ENCODE data around the gene CAST. TPM values are rescaled to one million over a fixed set of nuclear protein-coding genes. Genes with fewer than 3 reads are reported as not detected.

Gene CAST
- total RNA-seq, 1 donor from 2014 or later: 260 TPM

GRCh38 chr5:96733771-96734500, 71.8 kb downstream of the CAST start:
- no peak for TF ChIP-seq CTCF (IDR thresholded peaks at IDR 0.05)
- ATAC-seq: peak; percentile 98
- no peaks in the 10 kb centered on the region for H3K27me3 ChIP-seq
- intact Hi-C loops (cut with DNase I): no loop called here
- no peak overlapping the region for H3K4me3 ChIP-seq
- peaks cover 12% of the 10 kb centered on the region for H3K4me1 ChIP-seq
- no peak overlapping the region for H3K27ac ChIP-seq
- no peak for DNase-seq
- peaks cover 54% of the 10 kb centered on the region for H3K36me3 ChIP-seq
- no peaks in the 10 kb centered on the region for H3K9me3 ChIP-seq

- Histone ChIP-seq H3K9me3 (no peaks in the 10 kb centered on the region), H3K27ac (no peak overlapping the region), H3K27me3 (no peaks in the 10 kb centered on the region), H3K36me3 (peaks cover 55% of the 10 kb centered on the region), H3K4me1 (peaks cover 12% of the 10 kb centered on the region), H3K4me3 (no peak overlapping the region)
- DNase-seq: no peak
- no peak for TF ChIP-seq CTCF (IDR thresholded peaks at IDR 0.05)
- peak; percentile 28 for ATAC-seq
- intact Hi-C loops (cut with DNase I): no loop called here
Measured at GRCh38 chr5:96734871-96735325, 72.7 kb downstream of the CAST start.

GRCh38 chr5:96736937-96737336, 74.8 kb downstream of the CAST start:
- peaks cover 61% of the 10 kb centered on the region for H3K36me3 ChIP-seq
- no peak for TF ChIP-seq CTCF (IDR thresholded peaks at IDR 0.05)
- H3K9me3 ChIP-seq: no peaks in the 10 kb centered on the region
- intact Hi-C loops (cut with DNase I): no loop called here
- peaks cover 12% of the 10 kb centered on the region for H3K4me1 ChIP-seq
- no peaks in the 10 kb centered on the region for H3K27me3 ChIP-seq
- ATAC-seq (no peak), DNase-seq (no peak)
- no peak overlapping the region for H3K27ac ChIP-seq
- H3K4me3 ChIP-seq: no peak overlapping the region

GRCh38 chr5:96741106-96741505, 78.9 kb downstream of the CAST start:
- Histone ChIP-seq H3K36me3 (peaks cover 97% of the 10 kb centered on the region), H3K4me1 (peaks cover 10% of the 10 kb centered on the region), H3K27me3 (no peaks in the 10 kb centered on the region), H3K4me3 (no peak overlapping the region), H3K27ac (no peak overlapping the region), H3K9me3 (no peaks in the 10 kb centered on the region)
- TF ChIP-seq CTCF (IDR thresholded peaks at IDR 0.05): no peak
- DNase-seq (no peak), ATAC-seq (no peak)
- intact Hi-C loops (cut with DNase I): no loop called here

GRCh38 chr5:96741891-96742309, 79.7 kb downstream of the CAST start:
- TF ChIP-seq CTCF (IDR thresholded peaks at IDR 0.05): no peak
- no peak overlapping the region for H3K4me3 ChIP-seq
- intact Hi-C loops (cut with DNase I): no loop called here
- no peak overlapping the region for H3K27ac ChIP-seq
- ATAC-seq (peak; percentile 57), DNase-seq (no peak)
- H3K9me3 ChIP-seq: no peaks in the 10 kb centered on the region
- peaks cover 98% of the 10 kb centered on the region for H3K36me3 ChIP-seq
- no peaks in the 10 kb centered on the region for H3K27me3 ChIP-seq
- peaks cover 10% of the 10 kb centered on the region for H3K4me1 ChIP-seq
